ENCODE measurements around the gene CYSLTR1. TPM values are rescaled to one million over a fixed set of nuclear protein-coding genes. Genes with fewer than 3 reads are reported as not detected.

CYSLTR1 gene
- total RNA-seq, 3 donors from 2014 or later (not counting 1 experiment from before 2014, with no cell fraction given) = 7.6 to 13.8 (median 12.4) TPM

DNA sequence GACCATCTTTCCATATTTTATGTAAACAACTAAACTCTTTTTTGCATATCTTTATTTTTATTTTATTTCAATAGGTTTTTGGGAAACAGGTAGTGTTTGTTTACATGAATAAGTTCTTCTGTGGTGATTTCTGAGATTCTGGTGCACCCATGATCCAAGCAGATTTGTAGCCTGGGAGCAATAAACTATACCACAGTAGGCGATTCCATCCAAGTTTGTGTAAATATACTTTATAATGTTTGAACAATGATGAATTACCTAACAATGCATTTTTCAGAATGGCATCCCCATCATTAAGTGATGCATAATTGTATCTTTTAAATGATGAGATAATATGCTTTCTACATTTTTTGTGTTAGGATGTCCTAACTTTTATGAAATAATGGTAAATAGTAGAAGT is 39.2 kb upstream of the CYSLTR1 start:
- Histone ChIP-seq H3K4me3 (ENCODE audit: low read length) (no peak overlapping the region), H3K9me3 (ENCODE audit: control insufficient read depth, insufficient read depth, low read length) (no peaks in the 10 kb centered on the region), H3K27ac (ENCODE audit: low read length) (no peak overlapping the region), H3K36me3 (ENCODE audit: control insufficient read depth, insufficient read depth, low read length) (no peaks in the 10 kb centered on the region), H3K4me1 (ENCODE audit: control insufficient read depth, insufficient read depth, low read length) (no peaks in the 10 kb centered on the region), H3K27me3 (ENCODE audit: control insufficient read depth, insufficient read depth, low read length) (no peaks in the 10 kb centered on the region)
- DNase-seq (no peak), ATAC-seq (no peak)
- intact Hi-C loops (cut with micrococcal nuclease) = no loop called here
- TF ChIP-seq, protein P1, sequence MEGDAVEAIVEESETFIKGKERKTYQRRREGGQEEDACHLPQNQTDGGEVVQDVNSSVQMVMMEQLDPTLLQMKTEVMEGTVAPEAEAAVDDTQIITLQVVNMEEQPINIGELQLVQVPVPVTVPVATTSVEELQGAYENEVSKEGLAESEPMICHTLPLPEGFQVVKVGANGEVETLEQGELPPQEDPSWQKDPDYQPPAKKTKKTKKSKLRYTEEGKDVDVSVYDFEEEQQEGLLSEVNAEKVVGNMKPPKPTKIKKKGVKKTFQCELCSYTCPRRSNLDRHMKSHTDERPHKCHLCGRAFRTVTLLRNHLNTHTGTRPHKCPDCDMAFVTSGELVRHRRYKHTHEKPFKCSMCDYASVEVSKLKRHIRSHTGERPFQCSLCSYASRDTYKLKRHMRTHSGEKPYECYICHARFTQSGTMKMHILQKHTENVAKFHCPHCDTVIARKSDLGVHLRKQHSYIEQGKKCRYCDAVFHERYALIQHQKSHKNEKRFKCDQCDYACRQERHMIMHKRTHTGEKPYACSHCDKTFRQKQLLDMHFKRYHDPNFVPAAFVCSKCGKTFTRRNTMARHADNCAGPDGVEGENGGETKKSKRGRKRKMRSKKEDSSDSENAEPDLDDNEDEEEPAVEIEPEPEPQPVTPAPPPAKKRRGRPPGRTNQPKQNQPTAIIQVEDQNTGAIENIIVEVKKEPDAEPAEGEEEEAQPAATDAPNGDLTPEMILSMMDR (IDR thresholded peaks at IDR 0.05) = no peak
- Mint-ChIP-seq H3K27ac (no peak overlapping the region), H3K9me3 (peaks cover 0 to 6% of the 10 kb centered on the region in 2 donors), H3K4me1 (no peaks in the 10 kb centered on the region), H3K27me3 (ENCODE audit: low read depth in 2 of 2) (peaks cover 0 to 7% of the 10 kb centered on the region in 2 donors), H3K36me3 (no peaks in the 10 kb centered on the region), H3K4me3 (no peak overlapping the region)
- WGBS (ENCODE audit: insufficient coverage) = no CpG with 5 or more reads among the region's 1 CpG

DNA sequence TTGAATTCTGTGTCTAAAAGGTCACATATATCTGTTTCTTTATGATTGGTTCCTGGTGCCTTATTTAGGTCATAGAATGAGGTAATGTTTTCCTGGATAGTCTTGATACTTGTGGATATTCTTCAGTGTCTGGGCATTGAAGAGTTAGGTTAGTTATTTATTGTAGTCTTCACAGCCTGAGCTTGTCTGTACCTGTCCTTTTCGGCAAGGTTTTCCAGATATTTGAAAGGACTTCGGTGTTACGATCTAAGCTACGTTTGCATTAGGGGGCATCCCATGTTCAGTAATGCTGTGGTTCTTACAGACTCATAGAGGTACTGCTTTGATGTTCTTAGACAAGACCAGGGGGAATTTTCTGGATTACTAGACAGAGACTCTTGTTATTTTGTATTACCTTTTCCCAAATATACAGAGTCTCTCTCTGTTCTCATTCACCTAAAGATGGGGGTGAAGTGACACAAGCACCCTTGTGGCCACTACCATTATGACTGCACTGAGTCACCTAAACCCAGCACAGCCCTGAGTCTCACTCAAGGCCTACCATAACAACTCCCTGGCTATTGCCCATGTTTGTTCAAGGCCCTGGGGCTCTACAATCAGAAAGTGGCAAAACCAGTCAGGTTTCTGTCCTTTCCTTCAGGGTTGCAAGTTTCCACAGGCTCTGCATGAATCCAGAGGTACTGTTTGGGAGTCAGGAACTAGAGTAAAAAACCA is 30.1 kb upstream of the CYSLTR1 start:
- no peak overlapping the region for H3K27ac Mint-ChIP-seq
- intact Hi-C loops (cut with micrococcal nuclease) = no loop called here
- H3K36me3 Mint-ChIP-seq = no peaks in the 10 kb centered on the region
- DNase-seq (no peak), ATAC-seq (no peak)
- H3K4me1 Mint-ChIP-seq = no peaks in the 10 kb centered on the region
- H3K9me3 Mint-ChIP-seq = peaks cover 0 to under 1% of the 10 kb centered on the region in 2 donors
- Histone ChIP-seq H3K27ac (ENCODE audit: low read length) (no peak overlapping the region), H3K27me3 (ENCODE audit: control insufficient read depth, insufficient read depth, low read length) (no peaks in the 10 kb centered on the region), H3K4me1 (ENCODE audit: control insufficient read depth, insufficient read depth, low read length) (no peaks in the 10 kb centered on the region), H3K4me3 (ENCODE audit: low read length) (no peak overlapping the region), H3K36me3 (ENCODE audit: control insufficient read depth, insufficient read depth, low read length) (no peaks in the 10 kb centered on the region), H3K9me3 (ENCODE audit: control insufficient read depth, insufficient read depth, low read length) (no peaks in the 10 kb centered on the region)
- H3K27me3 Mint-ChIP-seq (ENCODE audit: low read depth in 2 of 2) = peaks cover 3 to 9% of the 10 kb centered on the region in 2 donors
- WGBS (ENCODE audit: insufficient coverage) = 100% methylated on average over 4 of the region's 4 CpGs
- H3K4me3 Mint-ChIP-seq = no peak overlapping the region
- TF ChIP-seq, protein P1 (IDR thresholded peaks at IDR 0.05) = no peak

DNA sequence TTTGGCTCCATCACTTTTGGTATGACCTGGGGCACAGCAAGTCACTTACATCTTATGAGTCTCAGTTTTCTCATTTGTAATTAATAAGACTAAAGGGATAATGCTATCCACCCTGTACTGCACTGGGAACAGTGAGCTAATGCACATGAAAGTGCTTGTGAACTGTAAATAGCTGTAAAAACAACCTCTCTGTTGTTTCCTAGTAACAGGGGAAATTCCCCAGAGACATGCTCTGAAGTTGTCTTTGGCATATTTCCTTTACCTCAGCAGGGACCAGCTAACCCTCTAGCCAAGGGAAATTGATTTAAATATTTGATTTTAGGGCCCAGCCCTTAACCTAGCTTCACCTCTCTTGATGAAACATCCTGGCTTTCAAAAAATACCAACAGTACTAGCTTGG is 6.1 kb upstream of the CYSLTR1 start:
- Histone ChIP-seq H3K9me3 (ENCODE audit: control insufficient read depth, insufficient read depth, low read length) (no peaks in the 10 kb centered on the region), H3K36me3 (ENCODE audit: control insufficient read depth, insufficient read depth, low read length) (no peaks in the 10 kb centered on the region), H3K4me3 (ENCODE audit: low read length) (no peak overlapping the region), H3K27ac (ENCODE audit: low read length) (no peak overlapping the region), H3K4me1 (ENCODE audit: control insufficient read depth, insufficient read depth, low read length) (peaks cover 7% of the 10 kb centered on the region), H3K27me3 (ENCODE audit: control insufficient read depth, insufficient read depth, low read length) (no peaks in the 10 kb centered on the region)
- ATAC-seq = peak; percentile 27 to 71 (median 69)
- peak in 1 of 2 donors; percentile 77 for DNase-seq
- intact Hi-C loops (cut with micrococcal nuclease) = no loop called here
- H3K27me3 Mint-ChIP-seq (ENCODE audit: low read depth in 2 of 2) = peaks cover 0 to 5% of the 10 kb centered on the region in 2 donors
- no peak overlapping the region for H3K4me3 Mint-ChIP-seq
- peak overlapping the region in 1 of 2 donors; percentile 31 for H3K27ac Mint-ChIP-seq
- no peaks in the 10 kb centered on the region for H3K36me3 Mint-ChIP-seq
- H3K9me3 Mint-ChIP-seq = no peaks in the 10 kb centered on the region
- peaks cover 21 to 23% of the 10 kb centered on the region in 2 donors for H3K4me1 Mint-ChIP-seq
- TF ChIP-seq, protein P1 (IDR thresholded peaks at IDR 0.05) = no peak

DNA sequence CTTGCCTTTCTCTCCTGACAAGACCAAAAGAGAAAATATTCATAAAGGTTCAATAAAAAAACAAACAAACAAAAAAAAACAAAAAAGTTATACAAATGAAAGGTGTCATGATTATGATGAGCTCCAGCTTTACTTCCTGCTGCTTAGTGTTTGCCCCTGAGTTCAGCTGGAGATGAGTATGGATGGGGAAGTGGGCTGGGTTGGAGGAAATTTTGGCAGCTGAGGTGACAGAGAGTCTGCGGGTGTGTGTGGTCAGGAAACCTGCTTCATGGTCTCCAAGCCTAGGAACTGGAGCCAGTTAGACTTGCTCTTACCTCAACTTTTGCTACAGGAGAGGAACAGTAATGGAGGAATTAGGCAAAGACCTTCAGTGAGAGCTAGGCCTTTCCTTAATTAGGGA is 4.3 kb upstream of the CYSLTR1 start:
- Mint-ChIP-seq H3K9me3 (no peaks in the 10 kb centered on the region), H3K4me3 (no peak overlapping the region), H3K4me1 (peaks cover 36 to 37% of the 10 kb centered on the region in 2 donors), H3K36me3 (no peaks in the 10 kb centered on the region), H3K27me3 (ENCODE audit: low read depth in 2 of 2) (peaks cover 0 to 5% of the 10 kb centered on the region in 2 donors), H3K27ac (peak overlapping the region; percentile 37 to 73)
- Histone ChIP-seq H3K4me3 (ENCODE audit: low read length) (no peak overlapping the region), H3K9me3 (ENCODE audit: control insufficient read depth, insufficient read depth, low read length) (no peaks in the 10 kb centered on the region), H3K27ac (ENCODE audit: low read length) (no peak overlapping the region), H3K4me1 (ENCODE audit: control insufficient read depth, insufficient read depth, low read length) (peaks cover 10% of the 10 kb centered on the region), H3K27me3 (ENCODE audit: control insufficient read depth, insufficient read depth, low read length) (no peaks in the 10 kb centered on the region), H3K36me3 (ENCODE audit: control insufficient read depth, insufficient read depth, low read length) (no peaks in the 10 kb centered on the region)
- DNase-seq = peak in 1 of 2 donors; percentile 29
- ATAC-seq = no peak
- 0% methylated on average over 1 of the region's 1 CpG for WGBS (ENCODE audit: insufficient coverage)
- TF ChIP-seq, protein P1 (IDR thresholded peaks at IDR 0.05) = no peak
- intact Hi-C loops (cut with micrococcal nuclease) = no loop called here

Measured in natural killer cell (primary cell).